HG03575 (cell line): ENCODE measurements around the gene IFNE.

Experiments used
- ATAC-seq: cut with Tn5 transposase; IDR thresholded peaks from one replicate; pipeline ENCODE4 v1.9.1; 2021; ENCODE audit not compliant: unreplicated experiment, insufficient number of reproducible peaks, low FRiP score; ENCODE audit errors: extremely low read depth

The IFNE gene, protein sequence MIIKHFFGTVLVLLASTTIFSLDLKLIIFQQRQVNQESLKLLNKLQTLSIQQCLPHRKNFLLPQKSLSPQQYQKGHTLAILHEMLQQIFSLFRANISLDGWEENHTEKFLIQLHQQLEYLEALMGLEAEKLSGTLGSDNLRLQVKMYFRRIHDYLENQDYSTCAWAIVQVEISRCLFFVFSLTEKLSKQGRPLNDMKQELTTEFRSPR

GRCh38 chr9:21482213-21482612 lies at the start of gene IFNE:
Gene IFNE (minus strand): TSS chr9:21482313. CDS start chr9:21481694, 619 bp downstream.
- ATAC-seq, result no peak

GRCh38 chr9:21528123-21528808 lies 46.2 kb upstream of the IFNE start:
- ATAC-seq, result no peak

GRCh38 chr9:21527579-21527978 lies 45.5 kb upstream of the IFNE start:
- no peak for ATAC-seq

DNA sequence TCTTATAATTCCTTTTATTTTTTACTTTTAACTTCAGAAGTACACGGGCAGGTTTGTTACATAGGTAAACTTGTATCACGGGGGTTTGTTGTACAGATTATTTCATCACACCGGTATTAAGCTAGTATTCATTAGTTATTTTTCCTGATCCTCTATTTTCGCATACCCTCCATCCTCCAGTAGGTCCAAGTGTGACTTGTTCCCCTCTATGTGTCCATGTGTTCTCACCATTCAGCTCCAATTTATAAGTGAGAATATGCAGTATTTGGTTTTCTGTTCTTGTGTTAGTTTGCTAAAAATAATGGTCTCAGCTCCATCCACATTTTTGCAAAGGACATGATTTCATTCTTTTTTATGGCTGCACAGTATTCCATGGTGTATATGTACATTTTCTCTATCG lies 43.1 kb upstream of the IFNE start:
- ATAC-seq, result no peak

- ATAC-seq, result no peak
Observed at GRCh38 chr9:21524099-21524830, 42.2 kb upstream of the IFNE start.

DNA sequence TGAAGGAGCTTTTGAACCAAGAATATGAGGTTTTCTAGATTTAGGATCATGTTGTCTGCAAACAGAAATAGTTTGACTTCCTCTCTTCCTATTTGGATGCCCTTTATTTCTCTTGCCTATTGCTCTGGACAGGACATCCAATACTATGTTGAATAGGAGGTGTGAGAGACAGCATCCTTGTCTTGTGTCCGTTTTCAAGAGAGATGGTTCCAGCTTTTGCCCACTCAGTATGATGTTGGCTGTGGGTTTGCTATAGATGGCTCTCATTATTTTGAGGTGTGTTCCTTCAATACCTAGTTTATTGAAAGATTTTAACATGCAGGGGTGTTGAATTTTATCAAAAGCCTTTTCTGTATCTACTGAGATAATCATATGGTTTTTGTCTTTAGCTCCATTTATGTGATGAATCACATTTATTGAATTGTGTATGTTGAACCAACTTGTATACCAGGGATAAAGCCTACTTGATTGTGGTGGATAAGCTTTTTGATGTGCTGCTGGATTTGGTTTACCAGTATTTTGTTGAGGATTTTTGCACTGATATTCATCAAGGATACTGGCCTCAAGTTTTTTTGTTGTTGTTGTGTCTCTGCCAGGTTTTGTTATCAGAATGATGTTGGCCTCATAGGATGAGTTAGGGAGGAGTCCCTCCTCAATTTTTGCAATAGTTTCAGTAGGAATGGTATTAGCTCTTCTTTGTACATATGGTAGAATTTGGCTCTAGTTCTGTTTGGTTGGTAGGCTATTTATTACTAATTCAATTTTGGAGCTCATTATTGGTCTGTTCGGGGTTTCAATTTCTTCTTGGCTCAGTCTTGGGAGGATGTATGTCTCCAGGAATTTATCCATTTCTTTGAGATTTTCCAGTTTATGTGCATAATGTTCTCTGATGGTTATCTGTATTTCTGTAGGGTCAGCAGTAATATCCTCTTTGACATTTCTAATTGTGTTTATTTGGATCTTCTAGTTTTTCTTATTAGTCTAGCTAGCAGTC lies 41.2 kb upstream of the IFNE start:
- ATAC-seq, result no peak

GRCh38 chr9:21522348-21522747 lies 40.2 kb upstream of the IFNE start:
- no peak for ATAC-seq

GRCh38 chr9:21521448-21521847 lies 39.3 kb upstream of the IFNE start:
- no peak for ATAC-seq

DNA sequence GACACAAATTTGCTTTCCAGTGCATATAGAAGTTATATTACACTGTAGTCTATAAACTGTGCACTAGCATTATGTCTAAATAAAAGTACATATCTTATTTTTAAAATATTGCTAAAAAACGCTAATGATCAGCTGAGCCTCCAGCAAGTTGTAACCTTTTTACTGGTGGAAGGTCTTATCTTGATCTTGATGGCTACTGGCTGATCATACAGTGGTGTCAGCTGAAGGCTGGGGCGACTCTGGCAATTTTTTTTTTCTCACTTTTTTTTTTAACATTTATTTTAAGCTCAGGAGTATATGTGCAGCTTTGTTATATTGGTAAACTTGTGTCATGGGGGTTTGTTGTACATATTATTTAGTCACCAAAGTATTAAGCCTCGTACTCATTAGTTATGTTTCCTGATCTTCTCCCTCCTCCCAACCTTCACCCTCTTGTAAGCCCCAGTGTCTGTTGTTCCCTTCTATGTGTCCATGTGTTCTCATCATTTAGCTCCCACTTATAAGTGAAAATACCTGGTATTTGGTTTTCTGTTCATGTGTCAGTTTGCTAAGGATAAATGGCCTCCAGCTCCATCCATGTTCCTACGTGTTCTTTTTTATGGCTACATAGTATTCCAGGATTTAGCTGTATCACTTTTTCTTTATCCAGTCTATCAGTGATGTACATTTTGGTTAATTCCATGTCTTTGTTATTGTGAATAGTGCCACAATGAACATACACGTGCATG lies 38.6 kb upstream of the IFNE start:
- ATAC-seq, result no peak

DNA sequence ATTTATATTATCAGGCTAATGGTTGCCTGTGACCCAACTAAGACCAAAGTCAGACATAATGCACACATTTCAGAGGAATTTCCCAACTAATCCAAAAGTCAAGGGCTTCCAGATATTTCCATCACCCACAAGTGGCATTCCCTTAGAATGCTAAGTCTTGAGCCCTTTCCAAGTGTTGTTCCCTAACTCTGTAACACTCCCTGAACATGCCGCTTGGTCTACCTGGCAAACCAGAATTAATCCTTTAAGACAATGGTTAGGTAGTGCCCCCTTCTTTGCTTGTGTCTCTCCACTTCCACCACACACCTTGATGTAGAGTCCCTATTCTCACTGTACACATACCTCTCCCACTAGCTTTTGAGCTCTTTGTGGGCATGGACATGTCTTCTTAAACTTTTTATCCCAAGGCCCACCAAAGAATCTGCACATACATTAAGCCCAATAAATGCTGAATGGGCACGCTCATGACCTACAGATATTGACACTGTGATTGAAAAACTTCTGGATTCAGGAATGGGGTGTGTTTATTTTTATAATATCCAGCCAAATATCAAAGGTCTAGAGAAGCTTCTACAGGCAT lies 37.8 kb upstream of the IFNE start:
- ATAC-seq, result no peak

- no peak for ATAC-seq
Observed at GRCh38 chr9:21516796-21517195, 34.7 kb upstream of the IFNE start.

DNA sequence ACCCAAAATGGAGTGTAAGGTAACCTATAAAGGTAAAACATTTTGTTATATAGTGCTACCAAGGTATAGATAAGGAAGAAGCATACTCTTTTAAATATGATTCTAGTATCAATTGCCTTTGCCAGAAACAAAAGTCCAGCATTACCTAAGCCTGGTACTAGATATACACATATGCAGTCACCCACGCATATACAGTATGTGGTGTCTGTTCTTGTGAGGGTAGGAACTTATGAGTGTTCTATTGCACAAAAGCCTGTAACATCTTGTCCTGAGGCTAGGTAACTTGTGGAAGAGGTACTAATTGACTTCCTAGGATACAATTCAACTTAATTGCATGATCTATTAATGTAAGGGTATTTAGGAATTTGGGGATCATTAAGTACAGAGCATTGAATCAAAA lies 31.3 kb upstream of the IFNE start:
- no peak for ATAC-seq

DNA sequence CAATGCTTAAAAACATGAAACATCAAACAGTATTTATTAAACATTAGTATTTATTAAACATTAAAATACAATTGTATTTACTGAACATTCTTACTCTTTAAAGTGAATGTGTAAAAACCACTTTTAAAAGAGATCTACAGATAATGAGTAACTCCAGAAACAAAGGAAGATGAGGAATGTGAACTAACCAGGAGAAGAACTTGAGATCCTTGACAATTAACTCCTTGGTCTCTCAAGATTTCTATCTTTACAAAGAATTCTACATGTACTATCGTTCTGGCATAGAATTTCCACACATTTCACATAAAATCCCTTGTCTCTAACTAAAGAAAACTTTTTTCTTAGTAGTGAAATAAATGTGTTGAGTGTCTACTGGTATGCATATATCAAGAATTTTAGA lies 28.7 kb upstream of the IFNE start:
- no peak for ATAC-seq

- no peak for ATAC-seq
Observed at GRCh38 chr9:21507483-21507790, 25.3 kb upstream of the IFNE start.

DNA sequence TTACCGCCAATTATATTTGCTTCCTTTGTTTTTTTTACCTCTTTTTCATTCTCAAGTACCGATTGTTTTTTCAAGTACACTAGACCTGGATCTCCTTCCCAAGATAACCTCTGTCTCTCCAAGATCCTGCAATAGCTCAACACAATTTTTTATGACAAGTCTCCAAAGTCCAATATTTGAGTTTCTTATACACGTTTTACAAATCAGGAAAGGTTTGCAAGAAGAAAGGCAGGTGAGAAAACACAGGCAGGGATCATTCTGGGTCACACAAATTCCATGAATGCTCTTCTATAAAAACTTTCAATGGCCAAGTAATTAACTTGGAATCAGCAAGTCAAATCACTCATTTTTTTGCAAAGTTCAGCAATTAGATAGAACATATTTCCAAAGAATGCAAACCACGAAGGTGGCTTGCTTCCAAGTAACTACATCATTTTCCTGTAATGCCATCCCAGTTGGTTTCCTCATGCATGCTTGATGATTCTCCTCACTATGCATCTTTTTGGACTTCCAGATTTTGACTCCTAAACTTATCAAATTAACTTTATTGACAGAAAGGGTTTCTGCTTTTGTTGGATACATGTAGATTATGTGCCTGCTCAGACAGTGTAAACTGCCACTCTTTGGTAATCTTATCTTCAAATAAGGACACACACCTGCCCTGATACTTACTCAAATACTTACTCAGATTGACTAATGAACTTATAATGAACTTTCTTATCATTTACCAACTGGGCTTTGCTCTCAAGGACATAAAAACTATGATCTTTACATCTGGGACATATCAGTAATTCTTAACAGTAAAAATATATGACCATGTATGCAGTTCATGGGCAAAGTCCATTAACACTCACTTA lies 24.7 kb upstream of the IFNE start:
- no peak for ATAC-seq

- no peak for ATAC-seq
Observed at GRCh38 chr9:21505425-21506179, 23.5 kb upstream of the IFNE start.

GRCh38 chr9:21504894-21505293 lies 22.8 kb upstream of the IFNE start:
- no peak for ATAC-seq
